ENCODE data around the gene SMCHD1. TPM values are rescaled to one million over a fixed set of nuclear protein-coding genes. Genes with fewer than 3 reads are reported as not detected.
"Not testable (repeated sequence)": the region's sequence is repeated elsewhere in the genome, so short reads cannot be mapped to it uniquely, and the experiment has no call there.

Gene SMCHD1
- total RNA-seq, 2 donors from 2014 or later = 36.5 to 43.3 TPM

- intact Hi-C loops (cut with DNase I) = loop anchor here (5.0 kb wide), 1 partner anchor 84 kb away; the partner anchor contains the start of genes METTL4 and NDC80
- peaks cover 13% of the 10 kb centered on the region for H3K4me1 ChIP-seq
- H3K9me3 ChIP-seq = no peaks in the 10 kb centered on the region
- DNase-seq = peak; percentile 72
- TF ChIP-seq, protein P1, sequence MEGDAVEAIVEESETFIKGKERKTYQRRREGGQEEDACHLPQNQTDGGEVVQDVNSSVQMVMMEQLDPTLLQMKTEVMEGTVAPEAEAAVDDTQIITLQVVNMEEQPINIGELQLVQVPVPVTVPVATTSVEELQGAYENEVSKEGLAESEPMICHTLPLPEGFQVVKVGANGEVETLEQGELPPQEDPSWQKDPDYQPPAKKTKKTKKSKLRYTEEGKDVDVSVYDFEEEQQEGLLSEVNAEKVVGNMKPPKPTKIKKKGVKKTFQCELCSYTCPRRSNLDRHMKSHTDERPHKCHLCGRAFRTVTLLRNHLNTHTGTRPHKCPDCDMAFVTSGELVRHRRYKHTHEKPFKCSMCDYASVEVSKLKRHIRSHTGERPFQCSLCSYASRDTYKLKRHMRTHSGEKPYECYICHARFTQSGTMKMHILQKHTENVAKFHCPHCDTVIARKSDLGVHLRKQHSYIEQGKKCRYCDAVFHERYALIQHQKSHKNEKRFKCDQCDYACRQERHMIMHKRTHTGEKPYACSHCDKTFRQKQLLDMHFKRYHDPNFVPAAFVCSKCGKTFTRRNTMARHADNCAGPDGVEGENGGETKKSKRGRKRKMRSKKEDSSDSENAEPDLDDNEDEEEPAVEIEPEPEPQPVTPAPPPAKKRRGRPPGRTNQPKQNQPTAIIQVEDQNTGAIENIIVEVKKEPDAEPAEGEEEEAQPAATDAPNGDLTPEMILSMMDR (IDR thresholded peaks at IDR 0.05) = no peak
- peak overlapping the region; percentile 86 for H3K4me3 ChIP-seq
- H3K9ac ChIP-seq (ENCODE audit: low read depth in 2 of 2, low read length in 2 of 2) = peak overlapping the region; percentile 95 to 99
- H3K27ac ChIP-seq = peak overlapping the region; percentile 97
- H3K27me3 ChIP-seq = no peaks in the 10 kb centered on the region
- no peaks in the 10 kb centered on the region for H3K36me3 ChIP-seq
Measured at GRCh38 chr18:2656237-2656980, 883 bp downstream of the SMCHD1 start.

DNA sequence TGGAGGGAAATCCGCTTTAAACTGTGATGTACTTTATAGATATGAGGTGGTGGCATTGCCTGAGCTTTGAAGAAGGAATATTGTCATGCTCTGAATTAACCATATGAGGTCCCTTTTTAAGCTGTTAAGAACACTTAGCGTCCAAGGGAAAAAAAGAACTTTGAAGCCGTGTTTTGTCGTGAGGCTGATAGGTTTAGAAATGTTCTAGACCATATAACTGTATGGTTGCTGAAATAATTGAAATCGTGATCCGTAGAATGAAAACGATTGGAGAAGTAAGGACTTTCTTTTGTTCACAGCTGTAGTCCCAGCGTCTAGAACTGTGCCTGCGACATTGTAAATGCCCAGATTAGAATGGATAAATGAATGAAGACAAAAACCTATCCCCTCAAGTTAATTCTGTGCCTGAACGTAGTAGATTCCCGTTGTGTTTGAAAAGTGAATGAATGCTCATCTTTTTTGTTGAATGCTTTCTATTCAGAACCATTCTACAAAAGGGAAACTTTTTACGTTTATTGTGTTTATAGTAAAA lies 1.5 kb downstream of the SMCHD1 start:
- intact Hi-C loops (cut with DNase I) = loop anchor here (5.0 kb wide), 1 partner anchor 85 kb away; the partner anchor contains the start of genes METTL4 and NDC80
- peak overlapping the region; percentile 97 for H3K27ac ChIP-seq

GRCh38 chr18:2657788-2658458 lies 2.4 kb downstream of the SMCHD1 start:
- peak overlapping the region; percentile 86 for H3K4me3 ChIP-seq
- H3K36me3 ChIP-seq = no peaks in the 10 kb centered on the region
- TF ChIP-seq, protein P1 (IDR thresholded peaks at IDR 0.05) = no peak
- H3K27me3 ChIP-seq = no peaks in the 10 kb centered on the region
- H3K4me1 ChIP-seq = peaks cover 13% of the 10 kb centered on the region
- peak overlapping the region; percentile 97 for H3K27ac ChIP-seq
- intact Hi-C loops (cut with DNase I) = loop anchor here (5.0 kb wide), 1 partner anchor 86 kb away; the partner anchor contains the start of genes METTL4 and NDC80
- DNase-seq = no peak
- H3K9me3 ChIP-seq = no peaks in the 10 kb centered on the region
- peak overlapping the region in 1 of 2 donors; percentile 58 for H3K9ac ChIP-seq (ENCODE audit: low read depth in 2 of 2, low read length in 2 of 2)

More for the DNA sequence above, 1.5 kb downstream of the SMCHD1 start:
- Histone ChIP-seq H3K9me3 (no peaks in the 10 kb centered on the region), H3K9ac (ENCODE audit: low read depth in 2 of 2, low read length in 2 of 2) (peak overlapping the region; percentile 95 to 99), H3K27me3 (no peaks in the 10 kb centered on the region), H3K4me3 (peak overlapping the region; percentile 86), H3K4me1 (peaks cover 13% of the 10 kb centered on the region), H3K36me3 (no peaks in the 10 kb centered on the region)
- no peak for DNase-seq
- TF ChIP-seq, protein P1 (IDR thresholded peaks at IDR 0.05) = no peak

DNA sequence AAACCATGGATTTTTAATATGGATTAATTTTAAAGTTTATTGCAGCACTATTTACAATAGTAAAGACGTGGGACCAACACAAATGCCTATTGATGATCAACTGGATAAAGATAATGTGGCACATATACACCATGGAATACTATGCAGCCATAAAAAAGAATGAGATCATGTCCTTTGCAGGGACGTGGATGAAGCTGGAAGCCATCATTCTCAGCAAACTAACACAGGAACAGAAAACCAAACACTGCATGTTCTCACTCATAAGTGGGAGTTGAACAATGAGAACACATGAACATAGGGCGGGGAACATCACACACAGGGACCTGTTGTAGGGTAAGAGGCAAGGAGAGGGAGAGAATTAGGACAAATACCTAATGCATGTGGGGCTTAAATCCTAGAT lies 5.3 kb downstream of the SMCHD1 start:
- DNase-seq; H3K9ac ChIP-seq (ENCODE audit: low read depth in 2 of 2, low read length in 2 of 2); H3K36me3 ChIP-seq; H3K27me3 ChIP-seq; H3K27ac ChIP-seq; intact Hi-C loops (cut with DNase I); H3K9me3 ChIP-seq; H3K4me3 ChIP-seq: not testable (repeated sequence)
- peaks cover 13% of the 10 kb centered on the region for H3K4me1 ChIP-seq

DNA sequence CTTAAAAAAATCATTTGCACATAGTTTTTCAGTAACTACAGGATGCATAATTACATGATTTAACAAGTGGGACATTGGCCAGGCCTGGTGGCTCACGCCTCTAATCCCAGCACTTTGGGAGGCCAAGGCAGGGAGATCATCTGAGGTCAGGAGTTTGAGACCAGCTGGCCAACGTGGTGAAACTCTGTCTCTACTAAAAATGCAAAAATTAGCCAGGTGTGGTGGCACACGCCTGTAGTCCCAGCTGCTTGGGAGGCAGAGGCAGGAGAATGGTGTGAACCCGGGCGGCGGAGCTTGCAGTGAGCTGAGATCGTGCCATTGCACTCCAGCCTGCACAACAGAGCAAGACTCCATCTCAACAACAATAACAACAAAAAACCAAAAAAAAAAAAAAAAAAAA lies 6.8 kb downstream of the SMCHD1 start:
- H3K4me3 ChIP-seq; H3K27me3 ChIP-seq; H3K36me3 ChIP-seq; DNase-seq; H3K9me3 ChIP-seq; intact Hi-C loops (cut with DNase I); H3K9ac ChIP-seq (ENCODE audit: low read depth in 2 of 2, low read length in 2 of 2); H3K27ac ChIP-seq: not testable (repeated sequence)
- peaks cover 13% of the 10 kb centered on the region for H3K4me1 ChIP-seq

- TF ChIP-seq, protein P1 (IDR thresholded peaks at IDR 0.05) = no peak
- intact Hi-C loops (cut with DNase I) = no loop called here
- peaks cover 5% of the 10 kb centered on the region for H3K36me3 ChIP-seq
- H3K27me3 ChIP-seq = no peaks in the 10 kb centered on the region
- no peak overlapping the region for H3K27ac ChIP-seq
- no peak for DNase-seq
- H3K4me1 ChIP-seq = peaks cover 13% of the 10 kb centered on the region
- no peak overlapping the region for H3K9ac ChIP-seq (ENCODE audit: low read depth in 2 of 2, low read length in 2 of 2)
- no peak overlapping the region for H3K4me3 ChIP-seq
- H3K9me3 ChIP-seq = no peaks in the 10 kb centered on the region
Measured at GRCh38 chr18:2662990-2663389, 7.5 kb downstream of the SMCHD1 start.

All from colonic mucosa (tissue), 4 donors.